Activated T-cell treated with anti-CD3 and anti-CD28 coated beads for 1 hour (primary cell): Measurements from ENCODE around the gene RER1.

Experiments
- DNase-seq: peaks from one replicate; pipeline ENCODE4 v3.0.0-alpha.2; 2020; ENCODE audit warnings: low read depth

Gene RER1

GRCh38 chr1:2375923-2376260 is 15.7 kb upstream of the RER1 start:
- no peak for DNase-seq

DNA sequence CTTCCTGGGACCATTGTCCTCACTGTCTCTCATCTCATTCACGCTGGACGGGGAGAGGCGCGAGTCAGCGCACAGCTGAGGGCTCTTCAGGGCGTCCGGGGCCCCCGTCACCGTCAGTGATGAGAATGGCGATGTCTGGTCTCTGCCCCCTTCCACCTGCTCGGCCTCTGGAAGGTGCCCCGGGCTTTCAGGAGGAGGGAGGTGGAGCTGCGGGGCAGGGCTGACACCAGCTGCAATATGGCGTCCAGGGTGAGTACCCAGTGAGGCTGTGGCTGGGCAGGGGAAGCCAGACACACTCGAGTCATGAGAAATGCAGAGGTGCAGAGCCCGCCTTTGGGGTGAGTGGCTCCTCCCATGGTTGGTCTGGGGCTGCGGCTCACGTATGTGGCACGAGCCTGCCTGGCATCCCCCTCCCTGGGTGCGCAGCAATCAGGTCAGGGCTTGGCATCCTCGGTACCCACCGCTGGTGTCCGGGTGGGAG is 15.3 kb upstream of the RER1 start:
- DNase-seq: no peak

DNA sequence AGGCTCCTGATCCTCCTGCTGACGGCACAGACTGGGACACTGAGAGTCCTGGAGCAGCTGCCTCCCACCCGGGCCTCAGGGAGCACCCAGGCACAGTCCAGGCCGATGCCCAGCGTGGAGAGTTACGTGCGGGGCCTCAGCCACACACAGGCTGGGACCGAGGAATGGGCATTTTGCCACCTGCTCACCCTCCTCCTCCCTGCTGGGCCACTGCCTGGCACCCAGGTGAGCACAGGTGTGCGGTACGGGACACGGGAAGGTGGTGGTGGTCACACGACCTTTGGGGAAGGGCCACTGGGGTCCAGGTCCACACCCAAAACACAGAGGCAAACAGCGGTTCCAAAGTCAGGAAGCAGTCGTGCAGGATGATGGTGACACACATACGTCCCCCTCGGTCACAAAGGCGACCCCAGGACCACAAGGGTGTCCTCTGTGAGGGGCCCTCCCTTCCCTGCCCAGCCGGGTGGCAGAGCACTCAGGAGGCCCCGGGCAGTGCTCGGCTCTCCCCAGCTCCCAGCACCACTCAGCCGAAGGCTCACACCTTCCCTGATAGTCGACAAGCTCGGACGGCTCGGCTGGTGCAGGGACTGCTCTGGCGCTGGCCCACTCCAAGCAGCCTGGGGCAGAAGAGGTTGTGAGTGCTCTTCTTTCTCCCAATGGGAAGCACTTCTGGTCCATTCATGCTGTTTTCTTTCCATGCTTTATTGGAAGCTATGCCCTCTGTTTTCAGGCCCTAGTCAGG is 14.5 kb upstream of the RER1 start:
- DNase-seq: no peak

- DNase-seq: no peak
Observed at GRCh38 chr1:2377751-2378440, 13.7 kb upstream of the RER1 start.

DNA sequence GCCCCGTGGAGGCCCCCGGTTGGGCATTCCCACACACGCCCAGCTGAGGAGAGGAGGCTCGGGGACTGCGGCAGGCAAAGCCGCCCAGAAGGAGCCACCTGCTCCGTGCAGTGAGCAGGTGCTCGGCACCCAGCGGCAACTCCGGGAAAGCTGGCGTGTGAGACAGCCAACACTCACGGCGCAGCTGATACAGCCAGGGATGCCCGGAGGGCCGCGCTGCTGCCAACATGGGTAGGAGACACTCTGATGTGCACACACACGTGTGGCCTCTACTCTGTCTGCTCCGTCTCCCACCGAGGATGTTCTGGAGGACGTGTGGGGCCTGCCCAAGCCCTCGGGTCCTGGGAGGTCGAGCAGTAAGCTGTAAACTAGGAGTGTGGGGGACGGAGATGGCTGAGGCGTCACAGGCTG is 13.2 kb upstream of the RER1 start:
- DNase-seq: no peak

DNA sequence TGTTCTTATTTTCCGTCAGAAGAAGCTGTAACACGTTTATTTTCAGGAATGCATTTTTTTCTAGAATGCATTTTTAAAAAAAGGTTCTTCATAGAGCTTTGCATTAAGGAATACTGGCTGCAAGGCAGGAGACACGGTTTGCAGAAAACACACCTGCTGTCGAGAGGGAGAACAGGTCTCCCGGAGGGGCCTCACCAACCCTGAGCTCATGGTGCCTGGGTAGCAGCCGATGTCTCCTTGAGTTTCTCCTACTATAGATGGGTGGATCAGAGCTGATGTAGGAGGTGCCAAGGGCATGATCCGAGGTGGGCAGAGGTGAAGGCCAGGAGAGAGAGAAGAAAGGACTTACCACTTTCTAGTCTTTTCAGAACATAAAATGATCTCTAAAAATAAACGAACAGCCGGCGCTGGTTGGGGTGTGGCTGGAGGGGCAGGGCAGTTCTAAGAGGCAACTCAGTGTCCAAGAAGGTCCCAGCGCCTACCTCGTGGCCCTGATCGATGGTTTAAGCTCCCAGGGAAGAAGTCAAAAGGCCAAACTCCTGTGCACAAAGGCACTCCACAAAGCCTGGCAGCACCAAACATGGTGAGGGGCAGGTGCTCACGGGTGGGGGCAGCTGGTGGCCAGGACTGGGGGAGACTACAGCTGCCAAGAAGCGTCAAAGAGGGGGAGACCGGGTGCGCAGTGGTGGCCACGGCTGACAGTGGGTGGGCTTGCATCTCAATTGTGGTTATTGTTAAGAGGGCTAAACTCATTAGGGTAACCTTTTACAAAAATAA is 12.5 kb upstream of the RER1 start:
- no peak for DNase-seq

DNA sequence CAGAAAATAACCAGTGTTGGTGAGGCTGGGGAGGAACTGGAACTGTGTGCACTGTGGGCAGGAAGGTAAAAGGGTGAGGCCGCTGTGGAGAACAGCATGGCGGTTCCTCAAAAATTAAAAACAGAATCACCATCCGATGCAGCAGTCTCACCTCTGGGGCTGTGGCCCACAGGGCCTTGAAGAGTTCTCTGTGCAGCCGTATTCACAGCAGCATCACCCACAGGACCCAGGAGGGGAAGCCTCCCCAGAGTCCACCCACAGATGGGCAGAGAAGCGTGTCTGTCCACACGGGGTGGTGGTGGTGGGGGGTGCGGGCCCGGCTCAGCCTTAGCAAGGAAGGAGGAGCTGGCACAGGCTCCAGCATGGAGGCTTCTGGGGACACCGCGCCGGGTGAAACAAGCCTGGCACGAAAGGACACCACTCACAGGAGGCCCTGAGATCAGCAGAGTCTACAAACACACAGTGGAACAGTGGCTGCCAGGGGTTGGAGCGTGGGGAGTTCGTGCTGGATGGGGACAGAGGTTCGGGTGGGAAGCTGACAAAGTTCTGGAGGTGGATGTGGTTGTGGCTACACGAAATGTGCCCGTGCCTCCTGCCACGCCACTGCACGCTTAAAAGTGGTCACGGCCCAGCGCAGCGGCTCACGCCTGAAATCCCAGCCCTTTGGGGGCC is 11.8 kb upstream of the RER1 start:
- no peak for DNase-seq

DNA sequence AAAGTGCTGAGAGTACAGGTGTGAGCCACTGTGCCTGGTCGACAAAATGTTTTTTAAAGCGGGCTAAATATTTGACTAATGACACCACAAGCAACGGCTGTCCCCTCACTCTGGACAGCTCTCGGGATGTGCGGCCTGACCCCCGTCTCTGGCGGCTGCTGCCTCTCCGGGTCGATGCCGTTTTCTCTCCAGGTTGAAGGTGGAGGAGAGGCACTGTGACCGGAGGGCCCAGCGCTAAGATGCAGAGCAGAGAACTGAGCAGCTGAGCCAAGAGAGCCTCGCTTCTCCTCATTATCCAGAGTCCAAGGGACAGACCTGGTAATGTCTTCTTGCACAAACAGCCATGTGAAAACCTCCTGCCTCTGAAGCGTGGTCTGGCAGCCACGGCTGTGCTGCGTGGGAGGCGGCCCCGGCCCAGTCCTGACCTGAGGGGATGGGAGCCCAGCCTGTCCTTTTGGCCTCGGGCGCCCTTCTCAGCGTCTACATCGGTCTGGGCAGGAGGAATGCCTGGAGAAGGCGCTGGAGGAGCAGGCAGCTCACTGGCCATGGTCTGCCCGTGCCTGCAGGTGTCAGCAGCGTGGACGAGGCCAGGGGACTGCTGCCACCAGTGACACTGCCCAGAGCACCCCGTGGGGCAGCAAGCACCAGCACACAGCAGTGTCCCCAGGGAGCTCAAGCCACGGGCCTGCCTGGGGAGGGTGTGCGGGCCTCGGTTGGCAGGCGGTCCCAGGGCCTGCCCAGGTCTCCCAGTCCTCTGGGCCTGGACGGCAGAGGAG is 10.6 kb upstream of the RER1 start:
- no peak for DNase-seq

DNA sequence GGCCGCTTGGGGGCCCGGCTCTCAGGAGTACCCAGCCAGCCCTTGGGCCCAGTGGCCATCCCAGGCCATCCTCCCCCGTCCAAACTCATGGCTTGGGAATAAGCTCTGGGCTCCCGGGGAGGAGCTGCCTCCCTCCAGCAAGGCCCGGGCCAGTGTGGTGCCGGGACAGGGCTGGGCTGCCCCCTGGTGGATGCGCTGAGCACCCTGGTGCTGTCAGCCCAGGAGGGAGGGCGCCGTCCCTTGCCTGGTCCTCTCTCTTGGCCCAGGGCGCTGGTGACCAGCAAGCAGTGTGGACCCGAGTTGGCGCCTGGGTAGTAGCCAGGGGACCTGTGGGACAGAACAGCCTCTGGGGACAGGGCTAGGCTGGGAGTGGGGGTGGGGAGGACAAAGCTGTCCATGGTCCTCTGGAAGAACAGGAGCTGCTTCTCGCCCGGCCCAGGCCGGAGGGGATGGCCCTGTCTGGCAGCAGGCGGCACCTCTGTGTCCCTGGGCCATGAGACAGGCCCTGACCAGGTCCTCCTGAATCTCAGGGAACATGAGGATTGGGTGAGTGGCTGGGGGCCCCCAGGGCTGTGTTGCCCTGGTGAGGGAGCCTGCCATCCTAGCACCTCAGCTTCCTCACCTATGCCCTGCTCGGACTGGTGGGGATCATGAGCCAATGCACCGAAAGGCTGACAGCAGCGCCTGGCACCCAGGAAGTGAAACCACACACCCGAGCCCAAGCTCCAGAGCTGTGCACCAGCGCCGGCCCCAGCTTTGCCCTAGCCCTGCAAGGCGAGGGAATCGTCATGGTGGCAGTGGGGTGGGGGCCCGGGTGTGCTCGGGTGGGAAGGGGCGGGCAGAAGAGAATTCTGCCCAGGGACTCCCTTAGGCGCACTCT is 9.7 kb upstream of the RER1 start:
- peak; percentile 67 for DNase-seq

GRCh38 chr1:2382621-2383361 is 8.8 kb upstream of the RER1 start:
- DNase-seq: no peak

GRCh38 chr1:2383576-2383975 is 8.1 kb upstream of the RER1 start:
- DNase-seq: no peak

- DNase-seq: no peak
Observed at GRCh38 chr1:2384130-2384860, 7.3 kb upstream of the RER1 start.

DNA sequence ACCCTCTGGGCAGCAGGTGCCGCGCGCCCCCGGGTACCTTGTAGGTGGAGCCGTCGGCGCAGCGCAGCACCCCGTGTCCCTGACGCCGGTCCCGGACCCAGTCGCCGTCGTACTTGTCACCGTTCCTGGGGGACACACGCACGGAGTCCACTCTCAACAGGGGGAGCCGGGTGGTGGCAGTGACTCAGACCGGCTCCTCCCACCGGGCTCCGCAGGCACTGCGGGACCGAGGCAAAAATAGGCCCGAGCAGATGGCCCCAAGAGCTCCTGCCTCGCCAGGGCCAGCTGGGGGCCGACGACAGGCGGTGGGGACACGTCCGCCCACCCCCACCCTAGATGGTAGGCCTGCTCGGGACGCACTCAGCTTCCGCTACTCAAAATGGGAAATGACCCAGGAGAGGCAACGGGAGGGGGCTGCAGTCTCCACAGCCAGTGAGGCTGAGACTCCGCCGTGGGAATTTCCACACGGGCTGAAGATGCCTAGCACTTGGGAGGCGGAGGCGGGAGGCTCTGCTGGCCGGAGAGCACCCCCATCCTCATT is 6.6 kb upstream of the RER1 start:
- no peak for DNase-seq

GRCh38 chr1:2385606-2386280 is 5.9 kb upstream of the RER1 start:
- no peak for DNase-seq

DNA sequence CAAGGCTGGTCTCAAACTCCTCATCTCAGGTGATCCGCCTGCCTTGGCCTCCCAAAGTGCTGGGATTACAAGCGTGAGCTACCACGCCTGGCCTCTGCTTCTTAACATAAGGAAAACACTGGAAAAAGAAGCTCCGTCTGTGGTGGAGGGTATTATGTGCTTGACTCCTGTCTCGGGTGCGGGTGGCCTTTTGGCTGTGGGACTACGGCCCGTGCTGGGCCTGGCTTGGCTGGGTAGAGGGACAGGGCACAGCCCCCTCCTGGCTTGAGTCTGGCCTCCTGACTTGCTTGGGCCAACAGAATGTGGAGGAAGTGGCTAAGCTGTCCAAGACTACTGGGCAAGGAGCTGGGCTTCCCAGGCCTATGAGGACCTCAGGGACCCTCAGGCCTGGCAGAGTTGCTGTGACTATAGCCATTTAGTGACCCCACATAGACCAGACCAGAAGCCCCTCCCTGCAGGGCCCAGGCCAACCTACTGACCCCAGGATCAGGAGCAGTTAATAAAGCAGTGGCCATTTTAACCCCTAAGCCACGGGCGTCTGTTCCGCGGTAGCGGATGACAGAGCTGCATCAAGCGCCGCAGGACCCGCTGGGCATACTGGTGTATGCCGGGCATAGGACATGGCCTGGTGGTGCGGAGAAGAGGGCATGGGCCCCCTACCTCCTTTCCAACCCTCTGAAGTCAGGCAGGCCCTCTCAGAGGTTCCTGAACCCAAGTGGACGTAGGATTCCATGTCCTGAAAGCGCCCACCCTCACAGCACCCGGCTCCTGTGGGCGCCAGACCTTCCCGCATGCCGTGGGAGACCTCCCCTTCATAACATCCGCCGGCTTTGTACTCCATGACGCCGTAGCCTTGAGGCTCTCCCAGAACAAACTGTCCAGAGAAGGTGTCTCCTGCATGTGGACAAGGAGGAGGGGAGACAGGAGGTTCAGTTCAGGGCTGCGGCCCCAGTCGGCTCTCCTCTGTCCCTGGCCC is 4.7 kb upstream of the RER1 start:
- DNase-seq: no peak

DNA sequence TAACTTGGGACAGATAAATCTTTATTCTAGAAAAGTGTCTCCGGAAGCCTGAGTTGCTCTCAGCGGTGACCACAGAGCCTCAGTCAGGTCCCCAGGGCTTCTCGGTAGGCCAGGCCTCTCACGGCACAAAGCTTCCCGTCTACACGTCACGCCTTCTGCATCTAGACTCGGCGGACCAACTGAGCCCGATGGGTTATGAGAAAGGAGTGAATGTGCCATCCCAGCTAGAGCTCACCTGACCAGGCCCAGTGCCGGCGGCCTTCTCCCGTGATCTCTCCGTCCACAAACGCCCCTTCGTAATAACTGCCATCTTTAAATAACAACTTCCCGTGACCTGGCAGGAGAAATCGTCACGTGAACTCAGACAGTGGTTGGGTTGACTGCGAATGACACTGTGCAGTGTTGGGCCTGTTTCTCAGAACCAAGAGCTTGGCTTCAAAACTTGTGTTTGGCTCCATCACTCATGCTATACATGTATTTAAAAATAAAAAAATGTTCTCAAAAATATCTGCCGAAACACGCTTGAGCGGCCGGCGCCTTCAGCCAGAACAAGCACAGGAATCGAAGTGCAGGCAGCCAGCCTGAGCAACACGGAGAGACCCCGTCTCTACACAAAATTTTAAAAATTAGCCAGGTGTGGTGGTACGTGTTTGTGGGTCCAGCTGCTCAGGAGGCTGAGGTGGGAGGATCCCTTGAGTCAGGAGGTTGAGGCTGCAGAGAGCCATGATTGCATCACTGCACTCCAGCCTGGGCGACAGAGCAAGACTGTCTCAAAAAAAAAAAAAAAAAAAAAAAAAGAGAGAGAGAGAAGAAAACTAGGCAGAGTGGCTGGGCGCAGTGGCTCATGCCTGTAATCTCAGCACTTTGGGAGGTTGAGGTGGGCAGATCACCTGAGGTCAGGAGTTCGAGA is 3.4 kb upstream of the RER1 start:
- DNase-seq: no peak
